NCI-H345 treated with DMSO at 0.1 percent for 48 hours (cell line): Measurements from ENCODE around the gene IRF2.
"Not testable (repeated sequence)": the region's sequence is repeated elsewhere in the genome, so short reads cannot be mapped to it uniquely, and the experiment has no call there.

Experiments used
- DNase-seq: peaks from one replicate; lab custom pipeline; 2025; ENCODE audit not compliant: unreplicated experiment; lab: John Stamatoyannopoulos, UW

The IRF2 gene

DNA sequence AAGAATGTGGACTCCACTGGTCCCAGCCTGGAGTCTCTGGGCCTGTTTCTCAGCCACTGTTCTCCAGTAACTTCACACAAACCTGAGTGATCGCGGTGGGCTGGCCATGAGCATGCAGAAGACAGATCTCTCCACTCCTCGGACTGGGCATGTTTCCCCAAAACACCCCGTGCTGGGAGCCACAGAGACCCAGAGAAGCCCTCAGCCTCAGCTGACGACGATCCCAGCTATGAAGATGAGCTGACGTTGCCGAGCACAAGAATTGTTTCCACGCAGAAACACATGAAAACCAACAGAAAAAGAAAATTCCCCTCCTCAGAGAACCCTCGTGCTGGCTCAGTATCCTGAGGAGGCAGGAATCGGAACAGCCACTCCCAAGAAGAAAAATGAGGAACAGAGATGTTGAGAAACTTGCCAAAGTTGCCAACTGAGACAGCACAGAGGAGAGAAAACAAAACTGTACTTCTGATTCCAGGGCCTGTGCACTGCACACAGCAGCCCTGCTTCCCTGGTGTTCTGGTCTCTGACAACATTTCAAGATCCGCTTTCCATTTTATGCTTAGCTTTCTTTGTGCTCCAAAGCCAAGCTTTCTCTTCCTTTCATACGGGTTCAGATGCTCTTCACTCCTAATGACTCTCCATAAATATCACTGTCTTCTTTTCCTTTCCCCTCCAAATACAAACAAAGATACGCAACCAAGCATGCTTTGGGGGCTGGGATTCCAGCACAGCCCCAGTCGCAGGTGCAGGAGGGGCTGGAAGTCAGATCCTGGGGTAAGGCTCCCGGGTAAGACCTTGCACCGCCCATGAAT lies 81.4 kb downstream of the IRF2 start:
- no peak for DNase-seq

GRCh38 chr4:184392316-184392715 lies 82.0 kb downstream of the IRF2 start:
- DNase-seq: no peak

DNA sequence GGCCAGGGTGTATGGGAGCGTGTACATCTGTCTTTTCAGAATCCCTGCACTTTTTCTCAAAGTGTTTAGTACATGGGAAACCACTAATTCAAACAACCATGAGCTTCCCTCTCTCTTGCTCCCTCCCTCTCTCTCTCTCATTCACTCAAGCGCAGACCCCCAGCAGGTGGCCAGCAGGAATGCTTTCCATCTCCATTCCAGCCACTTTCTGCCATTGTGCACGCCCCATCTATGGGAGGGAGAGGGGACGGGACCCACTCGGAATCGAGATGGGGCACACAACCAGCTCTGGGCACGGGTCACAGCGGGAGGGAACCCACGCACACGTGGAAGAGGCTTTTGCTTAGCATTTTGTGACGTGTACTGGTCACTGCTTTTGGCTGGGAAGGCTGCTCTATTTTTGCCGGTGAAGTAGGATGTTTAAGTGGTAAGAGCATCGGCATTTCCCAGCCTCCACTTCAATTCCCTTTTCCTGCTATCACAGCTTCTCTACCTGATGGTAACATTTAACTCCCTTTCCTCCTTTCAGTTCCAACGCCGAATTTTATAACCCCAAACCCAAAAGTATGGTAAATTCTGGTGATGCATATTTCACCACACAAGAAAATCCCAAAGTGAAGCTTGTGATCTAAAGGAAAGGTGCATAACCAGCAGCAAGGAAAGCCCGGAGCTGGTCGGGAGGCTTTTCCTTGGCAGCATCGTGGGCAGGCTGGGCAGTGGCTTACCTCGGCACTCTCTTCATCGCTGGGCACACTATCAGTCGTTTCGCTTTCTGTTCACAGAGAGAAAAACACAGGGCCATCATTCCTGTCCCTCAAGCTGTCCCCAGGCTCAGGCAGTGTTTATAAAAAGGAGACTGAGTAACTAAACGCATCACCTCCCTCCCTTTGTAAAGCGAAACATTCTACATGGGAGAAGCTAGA lies 84.1 kb downstream of the IRF2 start:
- no peak for DNase-seq

DNA sequence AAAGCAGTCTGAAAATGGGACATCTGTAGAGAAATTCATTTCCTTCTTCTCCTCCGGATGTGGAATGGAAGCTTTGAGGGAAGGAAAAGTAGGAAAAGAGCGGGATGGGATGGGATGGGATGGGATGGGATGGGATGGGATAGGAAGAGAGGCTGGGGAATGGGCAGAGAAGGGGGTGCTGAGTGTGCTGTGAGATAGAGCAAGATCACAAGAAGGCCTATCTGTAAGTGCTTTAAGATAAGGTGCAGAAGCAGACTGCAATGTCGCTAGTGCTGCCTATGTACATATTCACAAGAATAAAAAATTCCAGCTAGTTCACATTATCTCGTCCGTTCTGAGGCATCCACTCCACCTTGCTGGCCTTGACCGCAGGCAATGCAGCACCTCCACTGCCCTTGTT lies 86.2 kb downstream of the IRF2 start:
- no peak for DNase-seq

GRCh38 chr4:184387351-184387750 lies 87.0 kb downstream of the IRF2 start:
- no peak for DNase-seq

DNA sequence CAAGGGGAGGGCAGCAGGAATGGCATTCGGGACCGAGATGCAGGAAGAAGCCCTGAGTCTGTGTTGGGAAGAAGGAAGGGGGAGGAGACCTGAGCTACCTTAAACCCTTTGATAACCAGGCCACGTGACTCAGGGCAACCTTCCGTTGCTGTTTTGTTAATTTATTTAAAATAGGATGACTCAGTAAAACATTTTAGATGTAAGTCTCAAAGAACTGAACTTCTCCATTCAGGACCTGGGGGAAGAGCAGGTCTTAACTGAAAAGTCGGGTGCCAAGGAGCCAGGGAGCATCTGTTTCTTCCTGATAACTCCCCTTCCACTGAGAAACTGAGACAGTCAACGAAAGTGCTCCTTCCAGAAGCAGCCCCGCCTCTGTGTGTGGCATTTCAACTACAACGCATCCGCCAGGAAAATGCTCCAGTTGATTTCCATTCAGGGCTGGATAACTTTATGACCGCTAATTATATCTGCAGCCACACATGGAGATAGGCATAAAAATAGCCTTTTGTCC lies 88.0 kb downstream of the IRF2 start:
- DNase-seq: no peak

- DNase-seq: no peak
Observed at GRCh38 chr4:184385705-184386141, 88.6 kb downstream of the IRF2 start.

- no peak for DNase-seq
Observed at GRCh38 chr4:184384810-184385557, 89.4 kb downstream of the IRF2 start.

DNA sequence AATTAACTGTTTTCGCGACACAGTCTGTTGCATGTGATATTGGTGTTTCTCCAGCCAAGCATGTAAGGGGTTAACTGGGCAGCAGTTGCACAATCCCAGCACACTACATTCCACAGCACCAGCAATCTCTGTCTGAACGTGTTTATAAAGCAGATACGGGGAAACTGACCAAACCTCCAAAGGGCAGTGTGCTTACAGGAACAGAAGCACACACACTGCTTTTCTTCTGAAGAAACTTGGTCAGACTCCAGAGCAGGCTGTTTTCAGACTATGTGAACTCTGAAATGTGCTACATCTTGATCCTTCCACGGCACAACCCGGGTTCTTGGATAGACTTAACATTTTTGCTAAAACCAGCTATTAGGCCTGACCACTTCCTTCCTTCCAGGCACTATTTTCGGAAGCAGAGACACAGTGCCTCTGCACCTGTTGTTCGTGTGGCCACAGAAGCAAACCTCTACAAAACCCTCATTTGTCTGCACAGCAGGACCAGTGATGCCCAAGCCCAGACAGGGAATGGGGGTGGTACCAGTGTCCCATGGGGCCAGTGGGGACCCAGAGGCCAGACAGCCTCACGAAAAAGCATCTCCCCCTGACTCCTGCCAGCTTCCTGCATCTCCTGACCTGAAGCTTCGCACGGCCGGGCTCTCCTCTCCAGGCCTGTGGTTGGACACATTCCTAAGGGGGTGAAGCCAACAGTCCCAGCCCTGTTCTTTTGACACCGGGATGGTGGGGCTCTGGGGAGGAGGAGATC lies 90.1 kb downstream of the IRF2 start:
- no peak for DNase-seq

DNA sequence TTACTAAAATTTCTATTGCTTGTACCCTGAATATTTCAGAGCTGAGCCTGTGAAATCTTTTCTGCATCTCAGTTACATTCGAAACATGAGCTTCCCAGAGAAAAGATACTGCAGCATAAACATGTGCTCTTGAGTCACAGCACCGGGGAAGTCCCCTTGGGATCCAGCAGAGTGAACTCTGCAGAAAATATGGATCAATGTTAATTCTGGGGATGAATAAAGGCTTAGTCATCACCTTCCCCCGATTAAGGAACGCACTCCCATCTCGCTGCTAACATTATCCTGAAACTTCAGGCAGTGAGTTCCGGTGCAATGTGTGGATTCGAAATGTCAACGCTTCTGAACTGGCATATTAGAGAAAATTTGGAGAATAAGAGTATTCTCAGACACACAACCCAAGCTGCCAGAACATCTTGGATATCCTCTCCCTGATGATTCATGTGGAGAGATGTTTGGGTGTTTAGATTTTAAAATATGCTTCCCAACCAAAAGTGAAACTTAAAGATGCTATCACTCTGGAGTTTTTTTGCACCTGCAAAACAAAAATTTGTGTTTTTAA lies 90.8 kb downstream of the IRF2 start:
- no peak for DNase-seq

DNA sequence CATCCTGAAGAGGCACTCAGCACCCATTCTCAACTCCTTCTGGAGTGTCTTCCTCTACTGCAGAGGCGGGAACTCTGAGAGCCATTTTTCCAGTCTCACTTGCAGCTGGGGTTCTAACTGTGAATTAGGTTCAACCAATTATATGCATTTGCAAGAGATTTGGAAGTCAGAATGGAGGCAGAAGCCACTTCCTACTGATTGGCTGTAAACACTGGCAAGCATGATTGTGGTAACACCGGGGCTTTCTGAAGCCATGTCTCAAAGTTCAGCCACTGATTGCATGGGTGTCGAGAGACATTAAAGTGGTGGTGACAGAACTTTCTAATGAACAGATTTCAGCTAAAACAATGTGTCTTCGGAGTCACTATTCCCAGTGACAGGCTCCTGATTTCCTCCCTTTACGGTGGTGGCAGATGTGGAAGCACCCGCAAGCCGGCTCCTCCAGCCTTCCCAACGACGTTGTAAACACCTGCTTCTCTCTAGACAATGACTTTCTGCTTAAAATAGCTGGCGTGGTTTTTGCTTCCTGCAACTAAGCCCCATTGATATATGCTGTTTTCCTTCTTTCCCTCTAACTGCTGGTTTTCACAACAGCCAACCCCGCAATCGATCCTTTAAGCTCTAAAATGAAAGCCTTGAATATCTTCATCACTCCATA lies 92.0 kb downstream of the IRF2 start:
- DNase-seq: peak; percentile 30

DNA sequence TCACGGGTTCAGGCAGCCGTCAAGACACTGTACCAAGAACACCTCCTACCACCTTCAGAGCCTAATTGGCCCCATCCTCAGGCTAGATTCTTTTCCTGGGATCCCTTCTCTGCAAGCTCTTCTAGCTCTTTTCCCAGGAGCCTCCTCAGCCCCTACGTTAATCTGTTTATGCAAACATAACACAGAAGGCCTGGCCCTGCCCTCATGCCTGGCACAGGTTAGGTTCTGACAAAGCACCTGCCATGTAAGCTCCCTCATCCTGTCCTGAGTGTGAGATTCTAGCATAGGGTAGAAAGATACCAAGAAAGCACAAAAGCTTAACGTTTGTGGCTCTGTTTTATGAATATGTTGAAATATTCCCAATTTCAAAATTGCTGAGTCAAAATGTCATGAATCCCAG lies 93.6 kb downstream of the IRF2 start:
- DNase-seq: no peak

- DNase-seq: not testable (repeated sequence)
Observed at GRCh38 chr4:184380214-184380613, 94.1 kb downstream of the IRF2 start.

GRCh38 chr4:184376923-184377322 lies 97.4 kb downstream of the IRF2 start:
- DNase-seq: no peak

- no peak for DNase-seq
Observed at GRCh38 chr4:184376126-184376838, 98.1 kb downstream of the IRF2 start.

DNA sequence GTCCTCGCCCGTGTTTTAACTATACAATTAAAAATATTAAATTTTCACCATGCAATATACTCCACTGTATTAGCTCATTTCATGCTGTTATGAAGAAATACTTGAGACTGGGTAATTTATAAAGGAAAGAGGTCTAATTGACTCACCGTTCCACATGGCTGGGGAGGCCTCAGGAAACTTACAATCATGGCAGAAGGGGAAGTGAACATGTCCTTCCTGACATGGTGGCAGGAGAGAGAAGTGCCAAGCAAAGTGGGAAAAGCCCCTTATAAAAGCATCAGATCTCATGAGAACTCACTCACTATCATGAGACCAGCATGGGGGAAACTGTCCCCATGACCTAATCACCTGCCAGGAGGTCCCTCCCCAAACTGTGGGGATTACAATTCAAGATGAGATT lies 98.7 kb downstream of the IRF2 start:
- not testable (repeated sequence) for DNase-seq

DNA sequence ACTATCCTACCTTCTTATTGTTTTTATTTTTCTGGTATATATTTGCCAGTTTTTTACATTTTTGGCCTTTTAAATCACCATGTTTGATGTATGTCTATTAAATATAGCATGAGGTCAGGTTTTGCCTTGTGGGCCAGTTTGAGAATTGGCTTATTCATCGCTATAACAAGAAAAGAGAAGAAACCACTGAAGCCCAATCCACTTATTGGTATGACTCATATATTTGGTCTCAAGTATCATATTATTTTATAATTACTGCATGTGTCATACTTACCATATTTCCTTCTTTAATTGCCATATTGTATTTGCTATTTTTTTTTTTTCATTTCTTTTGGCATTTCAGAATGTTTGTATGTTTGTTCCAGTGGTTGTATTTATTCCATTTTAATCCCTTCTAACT lies 99.3 kb downstream of the IRF2 start:
- no peak for DNase-seq

DNA sequence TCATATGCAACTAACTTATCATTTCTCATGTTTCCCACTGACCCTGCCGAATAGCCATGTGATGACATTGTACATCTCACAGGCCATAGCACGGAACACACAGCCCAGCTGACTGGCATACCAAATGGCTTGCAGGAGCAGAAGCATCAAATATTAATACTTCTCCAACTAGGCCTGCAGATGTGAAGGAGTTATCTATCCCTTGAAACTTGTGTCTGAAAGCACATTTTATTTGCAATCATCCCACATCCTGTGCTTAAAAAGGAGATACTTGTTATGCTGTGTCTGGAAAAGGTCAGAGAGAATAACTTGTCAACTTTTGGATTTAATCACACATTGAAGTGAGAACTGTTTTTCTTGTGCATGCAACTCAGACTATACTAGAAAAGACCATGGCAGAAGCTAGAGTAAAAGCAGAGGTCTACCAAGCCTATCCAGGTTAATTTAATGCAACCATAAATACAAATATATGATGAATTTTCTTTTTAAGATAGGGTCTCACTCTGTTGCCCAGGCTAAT lies 100.4 kb downstream of the IRF2 start:
- DNase-seq: no peak

- DNase-seq: no peak
Observed at GRCh38 chr4:184371390-184371787, 103.0 kb downstream of the IRF2 start.
